Stimulated activated naive CD4-positive, alpha-beta T cell (primary cell): ENCODE results near the gene EFHC2.

Experiments used
- DNase-seq, 6 experiments: peaks; one replicate each; lab custom pipeline; 2025; lab: John Stamatoyannopoulos, UW

EFHC2 gene

DNA sequence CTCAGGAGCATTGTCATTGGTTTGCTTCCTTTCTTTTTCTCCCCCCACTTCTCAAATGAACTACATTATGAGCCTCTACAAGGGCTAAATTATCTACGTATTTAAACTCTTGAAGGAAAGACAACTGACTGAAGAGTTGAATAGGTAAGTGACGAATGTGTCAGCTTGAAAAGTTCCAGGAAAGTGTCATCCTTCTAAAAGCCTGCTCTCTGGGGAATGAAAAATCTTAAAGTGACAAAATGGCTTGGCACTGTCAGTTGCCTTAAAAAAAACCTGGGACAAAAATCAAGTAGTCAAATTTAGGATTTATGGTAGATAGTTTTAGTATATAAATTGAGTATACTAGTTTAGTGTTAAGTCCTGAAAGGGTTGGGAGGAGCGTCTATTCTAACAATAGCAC, 196.3 kb downstream of the EFHC2 start:
- DNase-seq, result no peak

DNA sequence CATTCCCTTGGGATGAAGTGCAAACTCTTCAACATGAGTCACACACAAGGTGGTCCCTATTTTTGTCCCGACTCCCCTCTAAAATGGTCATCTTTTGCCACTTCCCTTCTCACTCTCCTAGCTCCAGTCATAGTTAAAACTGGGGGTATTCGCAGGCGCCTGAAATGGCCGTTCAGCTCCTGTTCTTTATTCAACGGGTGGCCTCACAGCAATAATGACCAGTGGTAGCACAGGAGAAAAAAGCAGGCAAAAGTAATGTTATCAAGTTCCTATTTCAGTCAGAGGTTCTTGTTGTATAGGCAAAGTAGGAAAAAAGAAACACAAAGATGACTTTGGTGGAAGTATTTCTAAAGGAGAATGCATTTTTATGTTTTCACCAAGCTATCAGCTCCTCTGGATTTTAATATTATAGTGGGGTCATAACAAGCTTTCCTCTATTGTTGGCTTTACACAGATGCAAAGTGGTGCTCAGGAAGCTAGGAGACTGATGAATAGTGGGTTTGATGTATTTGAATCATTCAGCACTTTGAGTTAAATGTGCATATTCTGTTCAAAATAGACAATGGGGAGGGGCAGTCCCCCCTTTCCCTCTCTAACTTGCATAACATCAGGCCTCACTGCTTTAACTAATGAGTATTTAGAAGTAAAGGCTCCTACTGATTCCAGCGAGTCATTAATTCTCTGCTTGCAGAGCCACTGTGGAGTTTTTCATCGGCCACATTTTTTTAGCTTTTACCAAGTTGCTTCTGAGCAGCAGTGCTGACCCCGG, 199.1 kb downstream of the EFHC2 start:
- DNase-seq, result no peak

DNA sequence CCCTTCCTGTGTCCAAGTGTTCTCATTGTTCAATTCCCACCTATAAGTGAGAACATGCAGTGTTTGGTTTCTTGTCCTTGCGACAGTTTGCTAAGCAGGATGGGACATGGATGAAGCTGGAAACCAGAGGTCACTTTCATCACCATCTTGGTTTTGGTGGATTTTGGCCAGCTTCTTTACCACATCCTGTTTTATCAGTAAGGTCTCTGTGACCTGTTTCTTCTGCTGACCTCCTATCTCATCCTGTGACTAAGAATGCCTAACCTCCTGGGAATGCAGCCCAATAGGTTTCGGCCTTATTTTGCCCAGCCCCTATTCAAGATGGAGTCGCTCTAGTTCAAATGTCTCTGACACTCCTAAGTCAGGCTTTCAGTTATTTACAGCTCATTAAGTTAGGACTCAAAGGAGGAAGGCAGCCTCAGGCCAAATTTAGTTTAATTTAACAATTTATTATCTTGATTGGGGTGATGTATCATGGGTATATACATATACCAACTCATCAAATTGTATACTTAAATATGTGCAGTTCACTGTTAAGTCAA, 200.3 kb downstream of the EFHC2 start:
- no peak for DNase-seq

DNA sequence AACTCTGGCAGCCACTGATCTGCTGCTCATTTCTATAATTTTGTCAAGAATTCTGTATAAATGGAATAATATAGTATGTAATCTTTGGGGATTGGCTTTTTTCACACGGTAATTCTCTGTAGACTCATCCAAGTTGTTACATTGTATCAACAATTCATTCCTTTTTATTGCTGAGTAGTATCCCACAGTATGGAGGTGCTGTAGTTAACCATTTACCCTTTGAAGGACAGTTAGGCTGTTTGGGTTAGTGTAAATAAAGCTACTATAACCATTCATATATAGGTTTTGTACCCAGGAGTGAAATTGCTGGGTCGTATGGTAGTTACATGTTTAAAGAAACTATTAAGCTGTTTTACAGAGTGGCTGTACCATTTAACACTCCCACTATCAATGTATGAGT, 213.3 kb downstream of the EFHC2 start:
- no peak for DNase-seq

DNA sequence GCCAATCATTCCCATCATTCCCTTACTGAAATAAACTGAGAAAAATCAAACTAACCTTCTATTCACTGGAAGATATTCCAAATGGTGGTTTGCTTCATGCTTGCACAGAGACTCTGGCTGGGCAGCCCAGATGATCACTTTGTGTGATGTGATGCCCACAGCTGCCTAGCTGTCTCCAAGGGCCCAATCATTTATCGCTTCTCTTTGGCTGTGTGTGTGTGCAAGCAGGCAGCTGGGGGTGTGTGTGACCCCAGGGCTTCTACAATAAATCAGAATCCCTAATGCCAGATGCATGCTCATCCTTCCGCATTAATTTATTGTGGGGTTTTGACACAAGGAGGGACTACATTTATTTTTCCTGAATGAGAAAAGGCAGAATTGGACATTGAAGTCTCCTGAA, 230.1 kb downstream of the EFHC2 start:
- no peak for DNase-seq

DNA sequence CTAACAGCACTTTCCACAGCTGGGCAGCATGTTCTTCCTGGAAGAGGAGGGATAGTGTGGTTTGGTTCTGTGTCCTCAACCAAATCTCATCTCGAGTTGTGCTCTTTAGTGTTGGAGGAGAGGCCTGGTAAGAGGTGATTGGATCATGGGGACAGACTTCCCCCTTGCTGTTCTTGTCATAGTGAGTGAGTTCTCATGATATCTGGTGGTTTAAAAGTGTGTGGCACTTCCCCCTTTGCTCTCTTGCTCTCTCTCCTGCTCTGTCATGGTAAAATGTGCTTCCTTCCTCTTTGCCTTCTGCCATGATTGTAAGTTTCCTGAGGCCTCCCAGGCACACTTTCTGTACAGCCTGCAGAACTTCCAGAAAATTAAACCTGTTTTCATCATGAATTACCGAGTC, 236.6 kb downstream of the EFHC2 start:
- no peak for DNase-seq

DNA sequence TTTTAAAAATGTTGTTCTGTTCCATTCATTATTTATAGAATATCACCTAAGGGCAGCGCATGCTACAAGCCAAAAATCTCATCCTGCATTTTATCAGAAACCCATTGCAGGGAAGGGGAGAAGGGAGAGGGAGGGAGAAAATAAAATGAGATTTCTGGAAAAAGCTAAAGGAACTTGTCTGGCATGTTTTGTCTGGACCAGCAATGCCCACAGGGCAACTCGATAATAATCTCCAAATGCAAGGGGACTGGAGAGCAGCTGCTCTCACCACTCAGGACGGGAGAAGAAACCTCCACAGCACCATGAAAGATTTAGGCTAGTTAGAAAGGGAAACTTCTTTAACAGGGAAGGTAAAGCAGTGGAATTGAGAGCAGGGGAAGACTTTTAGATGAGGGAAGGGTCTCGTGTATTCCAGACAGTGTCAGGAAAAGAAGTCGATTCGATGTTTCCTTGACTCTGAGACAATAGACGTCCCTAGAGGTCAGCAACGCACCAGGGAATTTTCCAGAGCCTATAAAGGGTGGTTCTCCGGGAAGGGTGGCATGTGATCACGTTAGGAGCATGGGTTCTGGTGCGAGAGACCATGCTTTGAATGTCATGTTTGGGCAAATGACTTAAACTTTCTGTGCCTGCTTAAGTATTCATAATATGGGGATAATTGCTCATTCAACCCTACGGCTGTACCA, 238.1 kb downstream of the EFHC2 start:
- no peak for DNase-seq

DNA sequence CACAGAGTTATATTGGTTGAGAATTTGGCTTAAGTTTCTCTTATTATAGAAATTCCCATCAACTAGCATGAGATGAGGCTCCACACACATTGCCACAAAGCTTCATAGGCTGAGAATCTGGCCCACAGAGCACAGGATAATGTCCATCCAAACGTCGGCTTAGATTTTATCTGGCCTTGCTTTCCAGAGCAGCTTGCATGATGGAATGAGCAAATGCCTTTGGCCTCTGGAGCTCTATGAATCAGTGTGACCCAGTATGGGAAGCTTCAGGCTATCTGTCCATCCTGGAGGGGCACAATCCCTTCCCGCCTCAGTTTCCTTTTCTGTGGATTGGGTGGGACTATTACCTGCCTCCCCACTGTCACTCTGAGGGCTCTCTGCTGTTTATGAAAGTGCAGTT, 238.8 kb downstream of the EFHC2 start:
- no peak for DNase-seq

DNA sequence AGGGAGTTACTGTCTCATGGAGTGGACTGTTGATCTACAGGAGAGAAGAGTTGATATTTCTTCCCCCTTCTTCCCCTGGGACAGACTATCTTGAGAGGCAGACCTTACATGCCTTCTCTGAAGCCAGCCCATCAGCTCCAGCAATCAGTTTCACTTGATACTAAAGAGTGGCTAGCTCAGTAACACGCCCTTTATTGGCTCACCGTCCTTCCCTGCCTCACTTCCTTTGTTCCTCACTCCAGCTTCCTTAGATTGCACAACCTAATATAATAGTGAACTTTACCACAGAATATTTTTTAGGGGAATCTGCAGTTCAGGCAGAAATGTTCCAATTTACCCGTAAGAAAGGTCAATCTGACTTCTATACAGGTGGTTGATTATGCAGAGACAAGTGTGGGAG, 242.2 kb downstream of the EFHC2 start:
- no peak for DNase-seq

DNA sequence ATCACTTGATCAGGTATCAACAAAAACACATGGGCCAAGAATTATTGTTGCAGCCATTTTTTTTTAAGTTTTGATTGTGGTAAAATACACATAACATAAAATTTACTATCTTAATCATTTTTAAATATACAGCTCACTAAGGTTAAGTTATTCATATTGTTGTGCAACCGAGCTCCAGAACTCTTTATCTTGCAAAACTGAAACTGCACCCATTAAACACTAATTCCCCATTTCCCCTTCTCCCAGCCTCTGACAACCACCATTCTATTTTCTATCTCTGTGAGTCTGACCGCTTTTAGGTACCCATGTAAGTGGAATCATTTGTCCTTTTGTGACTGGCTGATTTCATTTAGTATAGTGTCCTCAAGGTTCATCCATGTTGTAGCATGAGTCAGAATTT, 244.1 kb downstream of the EFHC2 start:
- no peak for DNase-seq
